ENCODE measurements around the gene DENND4C. TPM values are rescaled to one million over a fixed set of nuclear protein-coding genes. Genes with fewer than 3 reads are reported as not detected.

Gene DENND4C
- total RNA-seq, 1 experiment from 2014 or later: 25.0 TPM

GRCh38 chr9:19303216-19303615 lies 72.7 kb downstream of the DENND4C start:
- in situ Hi-C loops (cut with HindIII; ENCODE audit: low pct_unique_long_range_greater_than_20kb, low sequenced_read_pairs): no loop called here
- no peak for DNase-seq (ENCODE audit: low read depth, low spot score)

- in situ Hi-C loops (cut with HindIII; ENCODE audit: low pct_unique_long_range_greater_than_20kb, low sequenced_read_pairs): no loop called here
- no peak for DNase-seq (ENCODE audit: low read depth, low spot score)
Measured at GRCh38 chr9:19306568-19306967, 76.1 kb downstream of the DENND4C start.

GRCh38 chr9:19310246-19310645 lies 79.8 kb downstream of the DENND4C start:
- in situ Hi-C loops (cut with HindIII; ENCODE audit: low pct_unique_long_range_greater_than_20kb, low sequenced_read_pairs): no loop called here
- no peak for DNase-seq (ENCODE audit: low read depth, low spot score)

GRCh38 chr9:19313573-19313972 lies 83.1 kb downstream of the DENND4C start:
- in situ Hi-C loops (cut with HindIII; ENCODE audit: low pct_unique_long_range_greater_than_20kb, low sequenced_read_pairs): no loop called here
- DNase-seq (ENCODE audit: low read depth, low spot score): no peak

GRCh38 chr9:19320495-19320894 lies 90.0 kb downstream of the DENND4C start:
- DNase-seq (ENCODE audit: low read depth, low spot score): no peak
- in situ Hi-C loops (cut with HindIII; ENCODE audit: low pct_unique_long_range_greater_than_20kb, low sequenced_read_pairs): no loop called here

- in situ Hi-C loops (cut with HindIII; ENCODE audit: low pct_unique_long_range_greater_than_20kb, low sequenced_read_pairs): no loop called here
Measured at GRCh38 chr9:19331877-19332276, 101.4 kb downstream of the DENND4C start.

GRCh38 chr9:19336166-19336565 lies 105.7 kb downstream of the DENND4C start:
- in situ Hi-C loops (cut with HindIII; ENCODE audit: low pct_unique_long_range_greater_than_20kb, low sequenced_read_pairs): no loop called here
- DNase-seq (ENCODE audit: low read depth, low spot score): no peak

More at GRCh38 chr9:19331877-19332276, 101.4 kb downstream of the DENND4C start:
- no peak for DNase-seq (ENCODE audit: low read depth, low spot score)

- in situ Hi-C loops (cut with HindIII; ENCODE audit: low pct_unique_long_range_greater_than_20kb, low sequenced_read_pairs): no loop called here
- no peak for DNase-seq (ENCODE audit: low read depth, low spot score)
Measured at GRCh38 chr9:19342947-19343346, 112.5 kb downstream of the DENND4C start.

GRCh38 chr9:19358701-19359100 lies 128.2 kb downstream of the DENND4C start:
- in situ Hi-C loops (cut with HindIII; ENCODE audit: low pct_unique_long_range_greater_than_20kb, low sequenced_read_pairs): no loop called here

GRCh38 chr9:19369107-19369506 lies 138.6 kb downstream of the DENND4C start:
- in situ Hi-C loops (cut with HindIII; ENCODE audit: low pct_unique_long_range_greater_than_20kb, low sequenced_read_pairs): no loop called here
- DNase-seq (ENCODE audit: low read depth, low spot score): no peak

More at GRCh38 chr9:19358701-19359100, 128.2 kb downstream of the DENND4C start:
- DNase-seq (ENCODE audit: low read depth, low spot score): no peak

GRCh38 chr9:19371942-19372341 lies 141.4 kb downstream of the DENND4C start:
- peak; percentile 48 for DNase-seq (ENCODE audit: low read depth, low spot score)
- in situ Hi-C loops (cut with HindIII; ENCODE audit: low pct_unique_long_range_greater_than_20kb, low sequenced_read_pairs): no loop called here

GRCh38 chr9:19372567-19372966 lies 142.1 kb downstream of the DENND4C start:
- in situ Hi-C loops (cut with HindIII; ENCODE audit: low pct_unique_long_range_greater_than_20kb, low sequenced_read_pairs): no loop called here

GRCh38 chr9:19373527-19373926 lies 143.0 kb downstream of the DENND4C start:
- DNase-seq (ENCODE audit: low read depth, low spot score): no peak
- in situ Hi-C loops (cut with HindIII; ENCODE audit: low pct_unique_long_range_greater_than_20kb, low sequenced_read_pairs): no loop called here

More at GRCh38 chr9:19372567-19372966, 142.1 kb downstream of the DENND4C start:
- DNase-seq (ENCODE audit: low read depth, low spot score): no peak

GRCh38 chr9:19375538-19375937 lies 145.0 kb downstream of the DENND4C start:
- DNase-seq (ENCODE audit: low read depth, low spot score): no peak
- in situ Hi-C loops (cut with HindIII; ENCODE audit: low pct_unique_long_range_greater_than_20kb, low sequenced_read_pairs): no loop called here

GRCh38 chr9:19376931-19377330 lies 146.4 kb downstream of the DENND4C start:
- in situ Hi-C loops (cut with HindIII; ENCODE audit: low pct_unique_long_range_greater_than_20kb, low sequenced_read_pairs): no loop called here
- DNase-seq (ENCODE audit: low read depth, low spot score): no peak

- DNase-seq (ENCODE audit: low read depth, low spot score): no peak
- in situ Hi-C loops (cut with HindIII; ENCODE audit: low pct_unique_long_range_greater_than_20kb, low sequenced_read_pairs): no loop called here
Measured at GRCh38 chr9:19378164-19378563, 147.7 kb downstream of the DENND4C start.

GRCh38 chr9:19378647-19379046 lies 148.2 kb downstream of the DENND4C start:
- DNase-seq (ENCODE audit: low read depth, low spot score): no peak
- in situ Hi-C loops (cut with HindIII; ENCODE audit: low pct_unique_long_range_greater_than_20kb, low sequenced_read_pairs): no loop called here

GRCh38 chr9:19379283-19379682 lies 148.8 kb downstream of the DENND4C start:
- in situ Hi-C loops (cut with HindIII; ENCODE audit: low pct_unique_long_range_greater_than_20kb, low sequenced_read_pairs): no loop called here
- no peak for DNase-seq (ENCODE audit: low read depth, low spot score)

- peak; percentile 40 for DNase-seq (ENCODE audit: low read depth, low spot score)
- in situ Hi-C loops (cut with HindIII; ENCODE audit: low pct_unique_long_range_greater_than_20kb, low sequenced_read_pairs): no loop called here
Measured at GRCh38 chr9:19379697-19380046, 149.2 kb downstream of the DENND4C start.

GRCh38 chr9:19380826-19381075 lies 150.3 kb downstream of the DENND4C start:
- in situ Hi-C loops (cut with HindIII; ENCODE audit: low pct_unique_long_range_greater_than_20kb, low sequenced_read_pairs): no loop called here
- no peak for DNase-seq (ENCODE audit: low read depth, low spot score)
